Measurements from ENCODE around the gene MAD1L1.

The MAD1L1 gene

GRCh38 chr7:2198760-2199159 lies 34.0 kb downstream of the MAD1L1 start:
- no peak overlapping the region for H3K27ac ChIP-seq
- no peak for TF ChIP-seq CTCF (conservative IDR thresholded peaks at IDR 0.05)

- TF ChIP-seq CTCF (conservative IDR thresholded peaks at IDR 0.05) = no peak
- peak overlapping the region; percentile 88; the same call in 1 of the 2 replicates for H3K27ac ChIP-seq
These were observed 34.5 kb downstream of the MAD1L1 start for GRCh38 chr7:2198206-2198605.

GRCh38 chr7:2197436-2198155 lies 35.1 kb downstream of the MAD1L1 start:
- peak overlapping the region; percentile 88 for H3K27ac ChIP-seq
- TF ChIP-seq CTCF (conservative IDR thresholded peaks at IDR 0.05) = no peak

GRCh38 chr7:2196381-2197378 lies 36.1 kb downstream of the MAD1L1 start:
- no peak for TF ChIP-seq CTCF (conservative IDR thresholded peaks at IDR 0.05)
- peak overlapping the region; percentile 88 for H3K27ac ChIP-seq

DNA sequence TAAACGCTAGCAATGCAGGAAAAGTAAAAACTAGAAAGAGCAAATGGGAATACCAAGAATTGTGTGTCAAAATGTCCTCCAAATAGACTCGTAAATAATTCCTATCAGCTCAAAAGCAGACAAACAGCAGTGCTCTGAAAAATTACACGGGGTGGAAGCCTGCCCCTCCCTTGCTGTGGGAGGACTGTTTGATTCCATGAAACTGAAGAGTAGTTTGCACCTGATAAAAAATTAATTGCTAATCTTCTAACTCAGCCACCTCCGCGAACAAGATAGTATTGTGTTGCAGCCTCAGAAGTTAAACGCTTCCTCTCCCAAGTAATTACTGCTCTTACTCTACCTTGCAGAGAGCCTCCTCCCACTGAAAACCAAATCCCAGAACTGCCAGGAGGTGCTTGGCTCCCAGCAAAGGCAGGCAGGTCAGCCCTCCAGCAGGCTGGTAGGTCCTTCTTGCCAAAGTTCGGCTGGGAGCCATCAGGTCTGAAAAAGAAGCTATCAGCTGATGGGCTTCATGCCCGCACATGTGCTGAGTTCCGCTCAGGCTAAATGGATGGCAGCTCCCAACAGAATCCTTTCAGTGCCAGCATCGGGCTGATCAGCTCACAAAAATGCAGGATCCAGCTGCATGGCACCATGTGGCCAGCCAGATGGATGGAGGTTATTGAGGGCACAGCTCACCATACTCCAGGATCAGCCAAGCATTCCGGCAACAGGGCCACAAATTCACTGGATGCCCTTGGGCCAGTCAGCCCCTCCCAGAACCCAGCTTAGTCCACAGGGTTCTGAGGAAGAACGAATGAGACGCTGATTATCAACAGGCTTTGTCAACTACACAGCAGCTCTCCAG lies 37.1 kb downstream of the MAD1L1 start:
- no peak for TF ChIP-seq CTCF (conservative IDR thresholded peaks at IDR 0.05)

DNA sequence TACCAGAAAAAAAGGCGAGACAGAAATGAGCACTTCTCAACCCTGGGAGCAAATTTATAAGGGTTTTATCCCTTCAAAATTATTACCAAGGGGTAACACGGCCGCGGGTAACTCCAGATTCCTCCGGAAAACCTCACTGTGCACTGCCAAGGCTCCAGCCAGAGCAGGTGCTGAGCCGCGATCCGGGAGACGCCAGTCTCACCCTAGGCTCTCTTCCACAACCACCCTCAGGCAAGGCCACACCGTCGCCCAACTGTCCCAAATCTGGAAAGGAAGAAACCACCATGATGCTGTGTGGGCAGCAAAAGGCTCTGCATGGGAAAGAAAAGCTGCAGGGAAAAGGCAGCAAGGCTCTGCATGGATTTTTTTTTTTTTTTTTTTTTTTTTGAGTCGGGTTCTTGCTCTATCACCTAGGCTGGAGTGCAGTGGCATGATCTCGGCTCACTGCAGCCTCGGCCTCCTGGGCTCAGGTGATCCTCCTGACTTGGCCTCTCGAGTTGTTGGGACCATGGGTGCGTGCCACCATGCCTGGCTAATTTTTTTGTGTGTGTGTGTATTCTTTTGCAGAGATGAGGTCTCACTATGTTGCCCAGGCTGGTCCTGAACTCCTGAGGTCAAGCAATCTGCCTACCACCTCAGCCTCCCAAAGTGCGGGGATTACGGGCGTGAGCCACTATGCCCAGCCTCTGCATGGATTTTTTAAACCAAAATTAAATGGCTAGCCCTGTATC lies 39.0 kb downstream of the MAD1L1 start:
- no peak for TF ChIP-seq CTCF (conservative IDR thresholded peaks at IDR 0.05)
- peak overlapping the region; percentile 88 for H3K27ac ChIP-seq

More for the DNA sequence above, 37.1 kb downstream of the MAD1L1 start:
- H3K27ac ChIP-seq = peak overlapping the region; percentile 88
